GM21390 (cell line): ENCODE results near the gene LTC4S.

Source experiments
- ATAC-seq: cut with Tn5 transposase; IDR thresholded peaks from one replicate; pipeline ENCODE4 v1.9.1; 2021; ENCODE audit not compliant: unreplicated experiment

The LTC4S gene

DNA sequence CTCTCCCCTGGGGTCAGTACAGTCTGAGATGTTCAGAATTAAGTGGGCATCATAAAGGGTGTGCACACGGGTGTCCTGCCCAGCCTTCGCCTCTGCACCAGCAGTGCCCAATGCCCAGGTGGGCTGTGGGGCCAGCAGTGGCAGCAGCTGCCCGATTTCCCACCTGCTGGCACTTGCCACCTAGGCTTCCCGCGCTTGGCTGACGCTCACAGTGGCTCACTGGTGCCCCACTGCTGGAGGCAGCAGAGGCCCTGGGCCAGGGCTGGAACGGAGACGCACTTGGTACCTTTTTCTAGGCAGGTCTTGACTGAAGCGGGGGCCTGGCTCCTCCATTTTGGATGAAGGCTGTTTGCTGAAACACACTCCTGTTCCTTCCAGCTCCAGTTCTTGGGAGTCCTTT is 47.8 kb downstream of the LTC4S start:
- no peak for ATAC-seq
